Breast epithelium (tissue), 4 donors: ENCODE data around the gene PANK3. TPM values are rescaled to one million over a fixed set of nuclear protein-coding genes. Genes with fewer than 3 reads are reported as not detected.

Experiments used
- DNase-seq, 2 donors: peaks; one replicate each; pipeline ENCODE4 v3.0.0-alpha.2; 2019; ENCODE audit warnings: low spot score in 2 of 2
- H3K27ac ChIP-seq, 2 donors: fragments of 200-600 bp; sonication (generic) in 1 of 2; one replicate each; pipeline ENCODE4 v1.5.1; 2016 to 2019; ENCODE audit warnings: mild to moderate bottlenecking in 1 of 2
- H3K27me3 ChIP-seq, 2 donors: fragments of 200-600 bp; sonication (generic) in 1 of 2; one replicate each; pipeline versions ENCODE4 v1.5.1 to v1.6.0; 2017 to 2019; ENCODE audit warnings: control low read depth in 1 of 2, mild to moderate bottlenecking in 1 of 2
- H3K36me3 ChIP-seq: fragments of 200-600 bp; one replicate; pipeline ENCODE4 v1.5.1; 2019
- H3K4me1 ChIP-seq, 2 donors: fragments of 200-600 bp; sonication (generic); one replicate each; pipeline ENCODE4 v1.5.1; 2016 to 2019; ENCODE audit warnings: control low read depth in 1 of 2
- H3K4me3 ChIP-seq, 3 donors: fragments of 200-600 bp; sonication (generic); 1 replicate in 2 of 3; 2 replicates in 1 of 3; pipeline ENCODE4 v1.5.1; 2016 to 2019; ENCODE audit warnings: mild to moderate bottlenecking in 3 of 3, moderate library complexity in 2 of 3
- H3K9me3 ChIP-seq, 2 donors: fragments of 200-600 bp; sonication (generic) in 1 of 2; one replicate each; pipeline ENCODE4 v1.5.1; 2016 to 2019; ENCODE audit warnings: control low read depth in 1 of 2
- CTCF ChIP-seq, 3 donors: fragments of 450-650 bp; IDR thresholded peaks; one replicate each; pipeline ENCODE4 v1.5.1; 2016 to 2017; ENCODE audit warnings: antibody characterized with exemption in 3 of 3, mild to moderate bottlenecking in 3 of 3, moderate library complexity in 3 of 3
- POLR2A ChIP-seq: fragments of 450-650 bp; IDR thresholded peaks from one replicate; pipeline ENCODE4 v1.6.1; 2016; ENCODE audit warnings: antibody characterized with exemption, mild to moderate bottlenecking, moderate library complexity
- POLR2AphosphoS5 ChIP-seq, 3 donors: sonication (generic); formaldehyde crosslinking; IDR thresholded peaks; one replicate each; pipeline ENCODE4 v1.6.1; 2017; ENCODE audit warnings: antibody characterized with exemption in 3 of 3
- intact Hi-C: fragments of 100-400 bp; cut with DNase I; formaldehyde crosslinking; loops from one replicate; pipeline ENCODE4 v1.15.1; 2023; ENCODE audit warnings: low total_unique reads
- total RNA-seq, 3 donors: library from RNA; depleted of rRNA; stranded (reverse); fragments of >200 nt; gene quantifications; one replicate each; pipeline ENCODE4 v1.1.0, GENCODE V29; 2016

Gene PANK3
- total RNA-seq, result 10 to 100 TPM; 29.9 to 56.1 (median 41.0) TPM

GRCh38 chr5:168578538-168579487 lies at the start of gene PANK3:
Gene PANK3 (minus strand): TSS chr5:168579368. CDS start chr5:168579283, 85 bp downstream.
- H3K27ac ChIP-seq, result peak within 1 kb of the TSS; percentile 96 to 98
- peaks cover 5 to 12% of the 10 kb centered on the region in 2 donors for H3K4me1 ChIP-seq
- H3K27me3 ChIP-seq, result no peaks in the 10 kb centered on the region
- H3K4me3 ChIP-seq, result peak within 1 kb of the TSS; percentile 91 to 100 (median 96)
- no peaks in the 10 kb centered on the region for H3K36me3 ChIP-seq
- H3K9me3 ChIP-seq, result no peaks in the 10 kb centered on the region
- DNase-seq, result peak in 1 of 2 donors; percentile 69
- intact Hi-C loops, result no loop called here
- TF ChIP-seq POLR2AphosphoS5 (IDR thresholded peaks at IDR 0.05), result no peak
- TF ChIP-seq CTCF (IDR thresholded peaks at IDR 0.05), result no peak
- TF ChIP-seq POLR2A, result no peak

- Histone ChIP-seq H3K4me3 (no peak overlapping the region), H3K27me3 (no peaks in the 10 kb centered on the region), H3K9me3 (no peaks in the 10 kb centered on the region), H3K4me1 (no peaks in the 10 kb centered on the region), H3K36me3 (no peaks in the 10 kb centered on the region), H3K27ac (no peak overlapping the region)
- intact Hi-C loops, result no loop called here
- TF ChIP-seq POLR2A (no peak), CTCF (IDR thresholded peaks at IDR 0.05) (no peak), POLR2AphosphoS5 (IDR thresholded peaks at IDR 0.05) (no peak)
- DNase-seq, result no peak
These were observed 45.7 kb upstream of the PANK3 start for GRCh38 chr5:168624850-168625364.

- Histone ChIP-seq H3K27ac (no peak overlapping the region), H3K36me3 (no peaks in the 10 kb centered on the region), H3K9me3 (no peaks in the 10 kb centered on the region), H3K4me1 (no peaks in the 10 kb centered on the region), H3K27me3 (no peaks in the 10 kb centered on the region), H3K4me3 (no peak overlapping the region)
- DNase-seq, result no peak
- intact Hi-C loops, result no loop called here
- TF ChIP-seq POLR2AphosphoS5 (IDR thresholded peaks at IDR 0.05) (no peak), POLR2A (no peak), CTCF (IDR thresholded peaks at IDR 0.05) (no peak)
These were observed 41.6 kb upstream of the PANK3 start for GRCh38 chr5:168620807-168621206.

GRCh38 chr5:168614661-168615060 lies 35.5 kb upstream of the PANK3 start:
- no peak for DNase-seq
- Histone ChIP-seq H3K4me3 (no peak overlapping the region), H3K36me3 (no peaks in the 10 kb centered on the region), H3K27ac (no peak overlapping the region), H3K4me1 (no peaks in the 10 kb centered on the region), H3K27me3 (no peaks in the 10 kb centered on the region), H3K9me3 (no peaks in the 10 kb centered on the region)
- intact Hi-C loops, result no loop called here
- TF ChIP-seq CTCF (IDR thresholded peaks at IDR 0.05) (no peak), POLR2A (no peak), POLR2AphosphoS5 (IDR thresholded peaks at IDR 0.05) (no peak)

GRCh38 chr5:168613996-168614395 lies 34.8 kb upstream of the PANK3 start:
- Histone ChIP-seq H3K9me3 (no peaks in the 10 kb centered on the region), H3K4me3 (no peak overlapping the region), H3K36me3 (no peaks in the 10 kb centered on the region), H3K4me1 (no peaks in the 10 kb centered on the region), H3K27ac (no peak overlapping the region), H3K27me3 (no peaks in the 10 kb centered on the region)
- intact Hi-C loops, result no loop called here
- no peak for DNase-seq
- TF ChIP-seq POLR2A (no peak), CTCF (IDR thresholded peaks at IDR 0.05) (no peak), POLR2AphosphoS5 (IDR thresholded peaks at IDR 0.05) (no peak)
